Esophagus muscularis mucosa (tissue), 3 donors: Measurements from ENCODE around the gene SULT1A2.

Experiments used
- CTCF ChIP-seq, 3 experiments: fragments of 200-600 bp in 2 of 3; fragments of 450-650 bp in 1 of 3; sonication (generic) in 2 of 3; IDR thresholded peaks; one replicate each; pipeline ENCODE4 v1.5.1; 2017 to 2019; ENCODE audit warnings: antibody characterized with exemption in 3 of 3, mild to moderate bottlenecking in 2 of 3, moderate library complexity in 1 of 3
- EP300 ChIP-seq: sonication (generic); formaldehyde crosslinking; IDR thresholded peaks from one replicate; pipeline ENCODE4 v1.6.1; 2017; ENCODE audit warnings: antibody characterized with exemption

- no peak for TF ChIP-seq CTCF (IDR thresholded peaks at IDR 0.05)
- TF ChIP-seq EP300: no peak
Observed at GRCh38 chr16:28567292-28567691, 29.6 kb downstream of the SULT1A2 start.
